Right atrium auricular region (tissue), 2 donors: ENCODE measurements around the gene TTC8. TPM values are rescaled to one million over a fixed set of nuclear protein-coding genes. Genes with fewer than 3 reads are reported as not detected.

Source experiments
- DNase-seq: peaks from one replicate; pipeline ENCODE4 v3.0.0-alpha.2; 2019; ENCODE audit warnings: low spot score
- H3K27ac ChIP-seq, 2 donors: fragments of 200-600 bp; sonication (generic); 1 replicate in 1 of 2; 2 replicates in 1 of 2; pipeline ENCODE4 v1.5.1; 2016 to 2019
- H3K27me3 ChIP-seq, 2 donors: fragments of 200-600 bp; sonication (generic); one replicate each; pipeline versions ENCODE4 v1.5.1 to v1.6.0; 2017 to 2019
- H3K36me3 ChIP-seq: fragments of 200-600 bp; sonication (generic); one replicate; pipeline ENCODE4 v1.5.1; 2016
- H3K4me1 ChIP-seq, 2 donors: fragments of 200-600 bp; sonication (generic); one replicate each; pipeline versions ENCODE4 v1.5.1 to v1.6.0; 2017 to 2019
- H3K4me3 ChIP-seq, 2 donors: fragments of 200-600 bp; sonication (generic); 1 replicate in 1 of 2; 2 replicates in 1 of 2; pipeline ENCODE4 v1.5.1; 2017 to 2019; ENCODE audit warnings: mild to moderate bottlenecking in 1 of 2, moderate library complexity in 1 of 2
- H3K9me3 ChIP-seq, 2 donors: fragments of 200-600 bp; sonication (generic); one replicate each; pipeline ENCODE4 v1.5.1; 2019
- total RNA-seq, 2 donors: library from RNA; depleted of rRNA; stranded (reverse); fragments of >200 nt; gene quantifications; one replicate each; pipeline ENCODE4 v1.1.0, GENCODE V29; 2016
- TF ChIP-seq, protein P1 (sequence below), 2 donors: fragments of 200-600 bp; sonication (generic); IDR thresholded peaks; one replicate each; pipeline ENCODE4 v1.5.1; 2019; ENCODE audit warnings: antibody characterized with exemption in 2 of 2

The TTC8 gene
- total RNA-seq, 2 donors from 2014 or later, result 8.0 to 19.5 TPM

DNA sequence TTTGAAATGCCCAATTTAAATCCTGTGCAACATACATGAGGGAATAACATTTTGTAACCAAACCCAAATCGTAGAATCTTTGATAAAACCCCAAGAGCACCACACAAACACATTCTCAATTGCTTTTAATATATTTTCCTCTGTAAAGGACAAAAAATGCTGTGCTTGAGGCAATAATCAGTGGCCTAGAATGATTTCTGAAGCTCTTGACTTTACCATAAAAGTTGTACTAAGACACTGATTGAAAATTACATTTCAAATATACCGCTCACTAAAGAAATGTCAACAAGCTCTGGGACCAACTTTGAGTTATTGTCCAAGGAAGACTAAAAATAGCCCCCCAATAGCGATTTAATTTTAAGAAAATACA, 33.2 kb upstream of the TTC8 start:
- Histone ChIP-seq H3K4me3 (no peak overlapping the region), H3K4me1 (peaks cover 0 to 14% of the 10 kb centered on the region in 2 donors), H3K9me3 (no peaks in the 10 kb centered on the region), H3K27me3 (no peaks in the 10 kb centered on the region), H3K36me3 (no peaks in the 10 kb centered on the region), H3K27ac (no peak overlapping the region)
- TF ChIP-seq, protein P1, sequence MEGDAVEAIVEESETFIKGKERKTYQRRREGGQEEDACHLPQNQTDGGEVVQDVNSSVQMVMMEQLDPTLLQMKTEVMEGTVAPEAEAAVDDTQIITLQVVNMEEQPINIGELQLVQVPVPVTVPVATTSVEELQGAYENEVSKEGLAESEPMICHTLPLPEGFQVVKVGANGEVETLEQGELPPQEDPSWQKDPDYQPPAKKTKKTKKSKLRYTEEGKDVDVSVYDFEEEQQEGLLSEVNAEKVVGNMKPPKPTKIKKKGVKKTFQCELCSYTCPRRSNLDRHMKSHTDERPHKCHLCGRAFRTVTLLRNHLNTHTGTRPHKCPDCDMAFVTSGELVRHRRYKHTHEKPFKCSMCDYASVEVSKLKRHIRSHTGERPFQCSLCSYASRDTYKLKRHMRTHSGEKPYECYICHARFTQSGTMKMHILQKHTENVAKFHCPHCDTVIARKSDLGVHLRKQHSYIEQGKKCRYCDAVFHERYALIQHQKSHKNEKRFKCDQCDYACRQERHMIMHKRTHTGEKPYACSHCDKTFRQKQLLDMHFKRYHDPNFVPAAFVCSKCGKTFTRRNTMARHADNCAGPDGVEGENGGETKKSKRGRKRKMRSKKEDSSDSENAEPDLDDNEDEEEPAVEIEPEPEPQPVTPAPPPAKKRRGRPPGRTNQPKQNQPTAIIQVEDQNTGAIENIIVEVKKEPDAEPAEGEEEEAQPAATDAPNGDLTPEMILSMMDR (IDR thresholded peaks at IDR 0.05), result no peak
- DNase-seq, result no peak

DNA sequence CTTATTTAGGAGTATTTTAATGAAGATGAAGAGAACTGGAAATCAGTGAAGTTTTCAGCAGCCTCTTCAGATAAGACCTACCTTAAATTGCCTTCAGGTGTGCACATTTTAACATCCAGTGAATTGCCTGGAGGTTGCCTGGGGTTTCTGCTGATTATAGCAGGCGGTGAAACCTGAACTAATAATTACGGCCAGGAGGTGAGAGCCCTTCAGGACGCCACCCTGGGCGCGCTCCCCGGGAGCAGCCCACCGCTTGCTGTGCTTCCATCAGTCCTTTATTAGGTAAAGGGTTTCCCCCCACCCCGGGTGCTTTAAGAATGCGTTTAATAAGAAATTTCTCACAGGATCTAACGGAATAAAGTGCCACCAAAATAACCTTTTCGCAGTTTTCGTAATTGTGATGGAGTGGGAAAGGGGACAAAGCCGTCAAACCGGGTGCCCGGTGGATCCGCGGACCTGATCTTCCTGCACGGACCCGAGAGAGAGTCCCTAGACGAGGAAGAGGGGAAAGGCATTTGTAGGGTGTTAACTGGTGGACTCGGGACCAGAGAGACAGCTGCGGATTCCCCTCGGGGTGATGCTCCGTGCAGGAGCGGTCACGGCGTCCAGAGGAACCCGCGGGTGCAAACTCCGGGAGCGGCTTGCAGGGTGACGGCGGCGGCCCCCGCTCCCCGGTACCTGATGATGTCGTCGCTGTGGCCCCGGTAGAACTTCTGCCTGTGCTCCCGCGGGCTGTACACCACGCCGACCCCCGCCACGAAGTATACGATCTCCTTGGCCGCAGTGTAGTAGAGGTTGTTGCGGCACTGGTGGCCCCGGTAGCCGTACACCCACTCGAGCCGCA, 32.6 kb upstream of the TTC8 start:
- Histone ChIP-seq H3K27ac (no peak overlapping the region), H3K4me3 (peak overlapping the region; percentile 55 to 68), H3K9me3 (no peaks in the 10 kb centered on the region), H3K27me3 (no peaks in the 10 kb centered on the region), H3K36me3 (no peaks in the 10 kb centered on the region), H3K4me1 (peaks cover 0 to 14% of the 10 kb centered on the region in 2 donors)
- TF ChIP-seq, protein P1 (IDR thresholded peaks at IDR 0.05), result no peak
- no peak for DNase-seq

DNA sequence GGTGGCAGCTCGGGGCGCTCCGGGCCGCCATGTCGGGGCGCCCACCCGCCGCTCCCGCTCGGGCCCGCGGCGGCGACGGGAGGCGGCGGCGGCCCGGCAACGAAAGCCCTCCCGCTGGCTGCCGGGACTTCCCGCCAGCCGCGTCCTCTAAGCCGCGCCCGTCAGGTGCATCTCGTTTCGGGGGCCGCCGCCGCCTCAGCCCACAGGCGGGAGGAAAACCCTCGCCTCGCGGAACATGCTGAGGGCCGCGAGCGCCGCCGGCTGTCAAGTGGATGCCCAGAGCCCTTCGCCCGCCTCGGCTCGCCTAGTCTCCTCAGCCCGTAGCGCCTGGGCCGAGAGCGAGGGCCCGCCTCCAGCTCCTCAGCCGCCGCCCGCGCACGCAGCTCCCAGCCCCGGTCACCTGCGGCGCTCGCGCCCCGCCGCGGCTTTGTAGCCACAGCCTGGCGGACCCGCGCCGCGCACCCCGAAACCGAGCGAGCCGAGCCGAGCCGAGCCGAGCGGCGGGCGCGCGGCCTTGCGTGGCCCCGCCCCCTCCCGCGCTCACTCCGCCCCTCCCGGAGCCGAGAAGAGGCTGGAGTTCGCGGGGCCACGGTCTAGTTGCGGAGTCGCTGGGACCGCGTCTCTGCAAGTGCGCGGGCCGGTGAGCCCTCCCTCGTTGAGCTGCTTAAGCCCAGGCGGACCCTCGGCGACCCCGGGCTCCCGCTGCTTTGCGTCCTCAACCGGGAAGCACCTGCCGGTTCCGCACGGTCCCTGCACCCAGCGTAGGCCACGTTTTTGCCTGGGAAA, 31.8 kb upstream of the TTC8 start, which contains the start of gene EML5:
Gene EML5 (minus strand): TSS at position 481 of the 786 bp plus-strand sequence. CDS start 450 bp downstream, at position 31.
- Histone ChIP-seq H3K27me3 (no peaks in the 10 kb centered on the region), H3K4me3 (peak within 1 kb of the TSS; percentile 55 to 68), H3K27ac (peak within 1 kb of the TSS; percentile 51 to 68), H3K9me3 (no peaks in the 10 kb centered on the region), H3K4me1 (peaks cover 0 to 14% of the 10 kb centered on the region in 2 donors), H3K36me3 (no peaks in the 10 kb centered on the region)
- TF ChIP-seq, protein P1 (IDR thresholded peaks at IDR 0.05), result no peak
- peak; percentile 67 for DNase-seq

DNA sequence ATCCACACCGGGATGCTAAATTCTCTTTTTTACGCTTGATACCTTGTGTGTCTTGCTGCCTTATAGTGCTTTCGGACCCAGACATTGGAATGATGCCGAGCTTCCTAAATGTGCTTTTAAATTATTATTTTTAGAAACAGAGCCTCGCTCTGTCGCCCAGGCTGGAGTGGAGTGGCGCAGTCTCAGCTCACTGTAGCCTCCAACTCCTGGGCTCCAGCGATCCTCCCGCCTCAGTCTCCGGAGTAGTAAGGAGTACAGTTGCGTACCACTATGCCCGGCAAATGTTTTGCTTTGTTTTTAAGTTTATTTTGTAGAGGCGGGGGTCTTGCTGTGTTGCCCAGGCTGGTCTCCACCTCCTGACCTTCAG, 31.2 kb upstream of the TTC8 start:
- TF ChIP-seq, protein P1 (IDR thresholded peaks at IDR 0.05), result no peak
- Histone ChIP-seq H3K4me3 (peak overlapping the region; percentile 55 to 68), H3K9me3 (no peaks in the 10 kb centered on the region), H3K4me1 (peaks cover 0 to 14% of the 10 kb centered on the region in 2 donors), H3K27me3 (no peaks in the 10 kb centered on the region), H3K36me3 (no peaks in the 10 kb centered on the region), H3K27ac (peak overlapping the region in 1 of 2 donors; percentile 68)
- no peak for DNase-seq

DNA sequence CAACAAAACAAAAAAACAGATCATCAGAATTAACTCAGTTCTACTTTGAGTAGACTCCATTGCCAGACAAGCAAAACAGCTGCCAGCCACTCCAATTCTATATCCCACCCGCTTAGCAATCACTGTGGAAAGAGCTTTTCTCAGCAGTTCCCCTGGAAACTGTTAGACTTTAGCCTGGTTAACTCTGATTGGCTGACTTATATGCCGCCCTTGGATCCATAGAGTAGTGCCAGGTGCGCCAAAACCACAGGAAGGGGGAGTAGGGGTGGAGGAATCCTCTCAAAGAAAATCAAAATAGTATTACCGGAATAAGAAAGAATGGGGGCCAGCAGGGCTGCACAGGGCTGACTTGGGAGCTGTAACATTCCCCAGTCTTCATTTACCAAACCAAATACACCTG, 26.3 kb upstream of the TTC8 start:
- Histone ChIP-seq H3K4me1 (peaks cover 0 to 4% of the 10 kb centered on the region in 2 donors), H3K4me3 (no peak overlapping the region), H3K27ac (no peak overlapping the region), H3K36me3 (no peaks in the 10 kb centered on the region), H3K27me3 (no peaks in the 10 kb centered on the region), H3K9me3 (no peaks in the 10 kb centered on the region)
- TF ChIP-seq, protein P1 (IDR thresholded peaks at IDR 0.05), result no peak
- no peak for DNase-seq
